Esophagus squamous epithelium (tissue), 5 donors: ENCODE results near the gene KCTD13. TPM values are rescaled to one million over a fixed set of nuclear protein-coding genes. Genes with fewer than 3 reads are reported as not detected.
A peak's percentile ranks its signal among the peaks of the same experiment; 100 is the strongest.

ENCODE experiments used
- DNase-seq: peaks from one replicate; lab custom pipeline; 2025; lab: John Stamatoyannopoulos, UW
- H3K27ac ChIP-seq, 4 donors: fragments of 200-600 bp; sonication (generic); one replicate each; pipeline ENCODE4 v1.5.1; 2016 to 2019; ENCODE audit warnings: mild to moderate bottlenecking in 1 of 4
- H3K27me3 ChIP-seq, 4 donors: fragments of 200-600 bp; sonication (generic); 1 replicate in 3 of 4; 2 replicates in 1 of 4; pipeline versions ENCODE4 v1.5.1 to v1.6.0; 2017 to 2021; ENCODE audit warnings: antibody characterized with exemption in 1 of 4
- H3K36me3 ChIP-seq, 3 donors: fragments of 200-600 bp; sonication (generic); one replicate each; pipeline ENCODE4 v1.5.1; 2016 to 2019
- H3K4me1 ChIP-seq, 3 donors: fragments of 200-600 bp; sonication (generic); one replicate each; pipeline ENCODE4 v1.5.1; 2017 to 2019
- H3K4me3 ChIP-seq, 4 donors: fragments of 200-600 bp; sonication (generic); 1 replicate in 3 of 4; 2 replicates in 1 of 4; pipeline ENCODE4 v1.5.1; 2016 to 2019; ENCODE audit warnings: mild to moderate bottlenecking in 2 of 4, moderate library complexity in 1 of 4
- H3K9me3 ChIP-seq, 3 donors: fragments of 200-600 bp; sonication (generic); one replicate each; pipeline ENCODE4 v1.5.1; 2016 to 2019
- CTCF ChIP-seq, 6 experiments: fragments of 450-650 bp in 4 of 6; fragments of 200-600 bp in 2 of 6; sonication (generic) in 2 of 6; IDR thresholded peaks; one replicate each; pipeline ENCODE4 v1.5.1; 2016 to 2019; ENCODE audit warnings: antibody characterized with exemption in 6 of 6, mild to moderate bottlenecking in 4 of 6, moderate library complexity in 4 of 6
- POLR2A ChIP-seq, 4 donors: fragments of 450-650 bp; IDR thresholded peaks; one replicate each; pipeline ENCODE4 v1.6.1; 2017; ENCODE audit warnings: antibody characterized with exemption in 4 of 4, mild to moderate bottlenecking in 4 of 4, moderate library complexity in 3 of 4
- WGBS, 2 donors: methylation state at CpG; one replicate each; pipeline ENCODE4 v1.1.5; 2018; 5-methylcytosine and 5-hydroxymethylcytosine counted together
- intact Hi-C: fragments of 100-400 bp; cut with DNase I; formaldehyde crosslinking; loops from one replicate; pipeline ENCODE4 v1.15.0; 2022
- total RNA-seq, 4 donors: library from RNA; depleted of rRNA; stranded (reverse); fragments of >200 nt; gene quantifications; one replicate each; pipeline ENCODE4 v1.1.0, GENCODE V29; 2016
- donor health status: DM: yes; HTN: yes; CAD: no.

The KCTD13 gene
- total RNA-seq, result 10 to 100 TPM in 3 of 4 donors, 1 to 10 TPM in 1; 8.4 to 17.2 (median 13.9) TPM

- peak in 1 of 6 experiments; percentile 24 for TF ChIP-seq CTCF (IDR thresholded peaks at IDR 0.05)
- peak in 3 of 4 donors; percentile 36 to 83 (median 64) for TF ChIP-seq POLR2A (IDR thresholded peaks at IDR 0.05)
- Histone ChIP-seq H3K4me3 (peak within 1 kb of the TSS; percentile 70 to 91 (median 84)), H3K27me3 (no peaks in the 10 kb centered on the region), H3K27ac (peak within 1 kb of the TSS; percentile 84 to 92 (median 87)), H3K36me3 (peaks cover 0 to 27% (median 7%) of the 10 kb centered on the region in 3 donors), H3K4me1 (peaks cover 15 to 31% (median 16%) of the 10 kb centered on the region in 3 donors), H3K9me3 (no peaks in the 10 kb centered on the region)
- WGBS, 2 donors, result 0 to 1% methylated on average over 23 to 33 of the region's 89 CpGs
- DNase-seq, result peak; percentile 27
- intact Hi-C loops, result no loop called here
Observed at GRCh38 chr16:29925781-29926710, at the start of gene KCTD13. Gene KCTD13 (minus strand): TSS chr16:29926226. CDS start chr16:29926033, 193 bp downstream.

GRCh38 chr16:29975134-29975538 is 49.1 kb upstream of the KCTD13 start:
- no peaks in the 10 kb centered on the region for H3K27me3 ChIP-seq
- H3K27ac ChIP-seq, result peak overlapping the region; percentile 89 to 97 (median 92)
- 44 to 57% methylated on average over 4 to 5 of the region's 5 CpGs for WGBS, 2 donors
- peak overlapping the region; percentile 74 to 94 (median 92) for H3K4me3 ChIP-seq
- TF ChIP-seq CTCF (IDR thresholded peaks at IDR 0.05) (no peak), POLR2A (IDR thresholded peaks at IDR 0.05) (no peak)
- peaks cover 12 to 58% (median 23%) of the 10 kb centered on the region in 3 donors for H3K4me1 ChIP-seq
- intact Hi-C loops, result no loop called here
- H3K36me3 ChIP-seq, result peaks cover 13 to 48% (median 23%) of the 10 kb centered on the region in 3 donors
- H3K9me3 ChIP-seq, result no peaks in the 10 kb centered on the region
- no peak for DNase-seq

- DNase-seq, result no peak
- intact Hi-C loops, result no loop called here
Observed at GRCh38 chr16:29974291-29975133, 48.5 kb upstream of the KCTD13 start.

More at GRCh38 chr16:29974291-29975133, 48.5 kb upstream of the KCTD13 start:
- H3K36me3 ChIP-seq, result peaks cover 7 to 48% (median 21%) of the 10 kb centered on the region in 3 donors
- H3K4me3 ChIP-seq, result peak overlapping the region; percentile 74 to 94 (median 92)
- H3K4me1 ChIP-seq, result peaks cover 12 to 58% (median 23%) of the 10 kb centered on the region in 3 donors
- peak overlapping the region; percentile 89 to 97 (median 92) for H3K27ac ChIP-seq
- WGBS, 2 donors, result 1 to 9% methylated on average over 5 to 15 of the region's 31 CpGs
- no peaks in the 10 kb centered on the region for H3K9me3 ChIP-seq
- TF ChIP-seq CTCF (IDR thresholded peaks at IDR 0.05) (no peak), POLR2A (IDR thresholded peaks at IDR 0.05) (no peak)
- no peaks in the 10 kb centered on the region for H3K27me3 ChIP-seq
